HL-60 (cell line): Measurements from ENCODE around the gene CNTNAP2.

ENCODE experiments used
- POLR2AphosphoS5 ChIP-seq: IDR thresholded peaks from 2 replicates; pipeline ENCODE4 v1.6.1; 2012; ENCODE audit warnings: low read depth
- TF ChIP-seq, protein P1 (sequence below): IDR thresholded peaks from one replicate; pipeline ENCODE4 v1.5.1; 2011; ENCODE audit warnings: low read length, control low read depth, inconsistent platforms; ENCODE audit not compliant: insufficient read depth

DNA sequence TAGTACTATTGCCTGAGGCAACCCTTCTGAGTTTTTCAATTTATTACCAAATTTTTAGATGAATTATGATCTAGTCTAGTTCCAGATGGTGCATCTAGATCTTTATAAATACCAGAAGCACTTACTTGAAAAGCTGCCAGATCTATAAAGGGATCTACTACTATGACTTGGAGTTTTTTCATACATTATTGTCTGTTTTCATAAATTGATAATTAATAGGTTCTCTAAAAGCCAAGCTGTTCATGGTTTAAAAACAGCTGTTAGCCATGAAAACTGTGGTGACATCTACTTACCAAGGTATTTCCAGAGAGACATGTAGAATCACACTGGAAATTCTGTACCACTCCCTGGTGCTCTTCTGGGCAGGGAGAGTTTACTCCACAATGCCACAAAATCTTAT is 1687.4 kb downstream of the CNTNAP2 start:
- TF ChIP-seq, protein P1, sequence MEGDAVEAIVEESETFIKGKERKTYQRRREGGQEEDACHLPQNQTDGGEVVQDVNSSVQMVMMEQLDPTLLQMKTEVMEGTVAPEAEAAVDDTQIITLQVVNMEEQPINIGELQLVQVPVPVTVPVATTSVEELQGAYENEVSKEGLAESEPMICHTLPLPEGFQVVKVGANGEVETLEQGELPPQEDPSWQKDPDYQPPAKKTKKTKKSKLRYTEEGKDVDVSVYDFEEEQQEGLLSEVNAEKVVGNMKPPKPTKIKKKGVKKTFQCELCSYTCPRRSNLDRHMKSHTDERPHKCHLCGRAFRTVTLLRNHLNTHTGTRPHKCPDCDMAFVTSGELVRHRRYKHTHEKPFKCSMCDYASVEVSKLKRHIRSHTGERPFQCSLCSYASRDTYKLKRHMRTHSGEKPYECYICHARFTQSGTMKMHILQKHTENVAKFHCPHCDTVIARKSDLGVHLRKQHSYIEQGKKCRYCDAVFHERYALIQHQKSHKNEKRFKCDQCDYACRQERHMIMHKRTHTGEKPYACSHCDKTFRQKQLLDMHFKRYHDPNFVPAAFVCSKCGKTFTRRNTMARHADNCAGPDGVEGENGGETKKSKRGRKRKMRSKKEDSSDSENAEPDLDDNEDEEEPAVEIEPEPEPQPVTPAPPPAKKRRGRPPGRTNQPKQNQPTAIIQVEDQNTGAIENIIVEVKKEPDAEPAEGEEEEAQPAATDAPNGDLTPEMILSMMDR, result no peak
- TF ChIP-seq POLR2AphosphoS5, result no peak
